GM20000 (cell line): ENCODE data around the gene C10orf53.

Source experiments
- DNase-seq: peaks from one replicate; pipeline ENCODE4 v3.0.0; 2012; ENCODE audit warnings: low spot score
- TF ChIP-seq, protein P1 (sequence below): IDR thresholded peaks from 2 replicates; pipeline ENCODE4 v1.5.1; 2012; ENCODE audit warnings: mild to moderate bottlenecking, control low read depth; ENCODE audit errors: extremely low read depth, missing control alignments

The C10orf53 gene

GRCh38 chr10:49653273-49653929 is 26.1 kb upstream of the C10orf53 start:
- DNase-seq, result no peak
- TF ChIP-seq, protein P1, sequence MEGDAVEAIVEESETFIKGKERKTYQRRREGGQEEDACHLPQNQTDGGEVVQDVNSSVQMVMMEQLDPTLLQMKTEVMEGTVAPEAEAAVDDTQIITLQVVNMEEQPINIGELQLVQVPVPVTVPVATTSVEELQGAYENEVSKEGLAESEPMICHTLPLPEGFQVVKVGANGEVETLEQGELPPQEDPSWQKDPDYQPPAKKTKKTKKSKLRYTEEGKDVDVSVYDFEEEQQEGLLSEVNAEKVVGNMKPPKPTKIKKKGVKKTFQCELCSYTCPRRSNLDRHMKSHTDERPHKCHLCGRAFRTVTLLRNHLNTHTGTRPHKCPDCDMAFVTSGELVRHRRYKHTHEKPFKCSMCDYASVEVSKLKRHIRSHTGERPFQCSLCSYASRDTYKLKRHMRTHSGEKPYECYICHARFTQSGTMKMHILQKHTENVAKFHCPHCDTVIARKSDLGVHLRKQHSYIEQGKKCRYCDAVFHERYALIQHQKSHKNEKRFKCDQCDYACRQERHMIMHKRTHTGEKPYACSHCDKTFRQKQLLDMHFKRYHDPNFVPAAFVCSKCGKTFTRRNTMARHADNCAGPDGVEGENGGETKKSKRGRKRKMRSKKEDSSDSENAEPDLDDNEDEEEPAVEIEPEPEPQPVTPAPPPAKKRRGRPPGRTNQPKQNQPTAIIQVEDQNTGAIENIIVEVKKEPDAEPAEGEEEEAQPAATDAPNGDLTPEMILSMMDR, result no peak

GRCh38 chr10:49654036-49654693 is 25.3 kb upstream of the C10orf53 start:
- DNase-seq, result no peak
- TF ChIP-seq, protein P1, result no peak

GRCh38 chr10:49655099-49655498 is 24.4 kb upstream of the C10orf53 start:
- TF ChIP-seq, protein P1, result no peak
- DNase-seq, result no peak

DNA sequence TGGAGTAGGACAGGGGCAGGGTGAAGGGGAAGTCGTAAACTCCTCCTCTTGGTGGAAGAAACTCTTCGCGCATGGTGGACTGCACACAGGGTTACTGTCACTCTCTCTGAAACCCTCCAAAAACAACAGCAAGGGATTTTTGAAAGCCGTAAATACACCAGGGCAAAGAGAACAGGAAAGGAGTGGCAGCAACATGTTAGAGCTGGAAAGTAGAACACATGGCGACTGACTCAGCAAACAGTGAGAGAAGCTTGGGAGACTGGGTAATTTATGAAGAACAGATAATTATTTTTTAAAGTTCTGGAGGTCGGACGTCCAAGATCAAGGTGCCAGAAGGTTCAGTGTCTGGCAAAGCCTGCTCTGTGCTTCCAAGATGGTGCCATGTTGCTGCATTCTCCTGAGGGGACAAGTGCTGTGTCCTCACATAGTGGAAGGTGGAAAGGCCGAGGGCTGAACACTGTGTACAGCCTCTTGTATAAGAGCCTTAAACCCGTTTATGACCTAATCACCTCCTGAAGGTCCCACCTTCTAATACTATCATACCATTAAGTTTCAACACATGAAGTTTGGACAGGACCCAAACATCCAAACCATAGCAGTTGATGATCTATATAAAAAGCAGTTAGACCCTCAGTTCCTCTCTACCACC is 22.5 kb upstream of the C10orf53 start:
- DNase-seq, result no peak
- TF ChIP-seq, protein P1, result no peak

DNA sequence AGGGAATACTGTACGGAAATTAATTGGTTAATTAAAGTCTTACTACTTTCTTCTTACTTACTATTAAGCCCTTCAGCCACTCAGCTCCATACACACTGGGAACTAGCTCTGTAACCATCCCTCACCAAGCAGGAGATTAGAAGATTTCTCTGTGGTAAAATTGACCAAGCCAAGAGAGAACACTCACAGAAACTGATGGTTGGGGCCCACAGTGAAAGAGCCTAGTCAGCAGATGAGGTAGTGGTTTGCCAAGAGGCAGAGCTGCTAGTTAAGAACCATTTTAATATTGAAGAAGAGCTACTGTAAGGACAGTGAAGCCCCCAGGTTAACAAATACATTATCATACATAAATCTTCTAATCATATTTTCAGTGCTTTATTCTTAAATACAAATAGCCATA is 21.8 kb upstream of the C10orf53 start:
- TF ChIP-seq, protein P1, result no peak
- no peak for DNase-seq

DNA sequence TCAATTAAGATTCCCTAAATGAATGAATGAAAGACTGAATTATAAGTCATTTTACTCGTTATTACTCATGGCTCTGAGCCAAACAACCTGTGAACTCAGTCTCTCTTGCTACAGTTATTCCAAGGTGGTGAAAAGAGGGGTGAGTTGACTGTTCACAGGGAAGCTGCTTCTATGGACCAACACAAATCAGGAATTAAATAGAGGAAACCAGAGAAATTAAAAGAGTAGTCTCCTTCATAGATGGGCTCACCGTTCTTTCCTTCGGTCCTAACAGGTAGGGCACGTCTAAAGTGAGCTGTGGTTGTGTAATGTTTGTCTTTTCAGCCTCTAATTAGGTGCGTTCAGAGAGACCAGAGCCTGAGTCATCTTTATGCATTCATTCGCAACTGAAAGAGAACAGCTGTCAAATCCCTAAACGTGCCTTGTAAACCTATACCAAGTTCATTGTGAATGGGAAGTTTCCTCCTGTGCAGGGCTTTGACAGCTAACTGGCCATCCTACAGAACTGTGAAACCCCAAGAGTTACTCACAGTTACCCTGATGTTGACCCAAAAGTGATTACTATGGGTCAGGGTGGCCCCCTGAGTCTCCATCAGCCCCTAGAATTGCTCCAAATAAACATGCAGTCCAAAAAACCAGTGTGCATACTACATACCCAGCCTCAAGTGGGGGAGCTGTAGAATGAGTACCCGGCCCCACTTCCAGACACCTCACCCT is 18.2 kb upstream of the C10orf53 start:
- no peak for DNase-seq
- TF ChIP-seq, protein P1, result no peak
